Loucy (cell line): ENCODE measurements around the gene ACADVL.

Experiments
- H2AFZ ChIP-seq: fragments of 200-600 bp; sonication (generic); 2 replicates; pipeline ENCODE4 v1.6.0; 2016; ENCODE audit warnings: antibody characterized with exemption, mild to moderate bottlenecking, low read length, moderate library complexity
- H3F3A ChIP-seq: fragments of 200-600 bp; 2 replicates; pipeline ENCODE4 v1.6.0; 2016; ENCODE audit warnings: antibody characterized with exemption, low read depth, mild to moderate bottlenecking
- H3K27me3 ChIP-seq: fragments of 200-600 bp; sonication (generic); 2 replicates; pipeline ENCODE4 v1.6.1; 2014; ENCODE audit warnings: low read length, mild to moderate bottlenecking; ENCODE audit not compliant: insufficient read depth, poor library complexity, severe bottlenecking
- H3K36me3 ChIP-seq: fragments of 200-600 bp; sonication (generic); 2 replicates; pipeline ENCODE4 v1.6.1; 2016; ENCODE audit warnings: low read length; ENCODE audit not compliant: insufficient read depth
- H3K4me1 ChIP-seq: fragments of 200-600 bp; sonication (generic); 2 replicates; pipeline ENCODE4 v1.5.1; 2014; ENCODE audit warnings: low read length, mild to moderate bottlenecking; ENCODE audit not compliant: insufficient read depth, poor library complexity, severe bottlenecking
- H3K4me2 ChIP-seq: fragments of 200-600 bp; sonication (generic); 2 replicates; pipeline ENCODE4 v1.6.0; 2014; ENCODE audit warnings: antibody characterized with exemption, low read length, low read depth, mild to moderate bottlenecking; ENCODE audit not compliant: poor library complexity, severe bottlenecking
- H3K4me3 ChIP-seq: fragments of 200-600 bp; sonication (generic); 2 replicates; pipeline ENCODE4 v1.5.1; 2014; ENCODE audit warnings: low read length, mild to moderate bottlenecking, mixed read lengths; ENCODE audit not compliant: poor library complexity, severe bottlenecking
- H3K79me2 ChIP-seq: fragments of 200-600 bp; sonication (generic); 2 replicates; pipeline ENCODE4 v1.6.1; 2014; ENCODE audit warnings: low read length; ENCODE audit not compliant: insufficient read depth
- H3K9ac ChIP-seq: fragments of 200-600 bp; sonication (generic); 2 replicates; pipeline ENCODE4 v1.6.0; 2014; ENCODE audit warnings: mild to moderate bottlenecking, low read depth, low read length, moderate library complexity; ENCODE audit not compliant: poor library complexity, severe bottlenecking
- H3K9me2 ChIP-seq: fragments of 200-600 bp; sonication (generic); replicated peaks from 2 replicates; pipeline ENCODE4 v1.6.1; 2016; ENCODE audit warnings: low read depth, low read length, mixed read lengths
- H3K9me3 ChIP-seq: fragments of 200-600 bp; sonication (generic); 2 replicates; pipeline ENCODE4 v1.6.1; 2014; ENCODE audit warnings: mild to moderate bottlenecking, antibody characterized with exemption, low read length, low read depth; ENCODE audit not compliant: insufficient read depth
- H4K20me1 ChIP-seq: fragments of 200-600 bp; sonication (generic); 2 replicates; pipeline ENCODE4 v1.6.0; 2014; ENCODE audit warnings: antibody characterized with exemption, low read length, mild to moderate bottlenecking; ENCODE audit not compliant: insufficient read depth, poor library complexity, severe bottlenecking
- EZH2phosphoT487 ChIP-seq: fragments of 200-600 bp; IDR thresholded peaks from 2 replicates; pipeline ENCODE4 v1.6.1; 2018; ENCODE audit warnings: antibody characterized with exemption, mild to moderate bottlenecking, moderate library complexity, borderline replicate concordance
- TF ChIP-seq, protein P1 (sequence below): fragments of 200-600 bp; sonication (generic); conservative IDR thresholded peaks from 2 replicates; pipeline ENCODE4 v1.5.1; 2014; ENCODE audit warnings: mild to moderate bottlenecking, antibody characterized with exemption, low read length

ACADVL gene

DNA sequence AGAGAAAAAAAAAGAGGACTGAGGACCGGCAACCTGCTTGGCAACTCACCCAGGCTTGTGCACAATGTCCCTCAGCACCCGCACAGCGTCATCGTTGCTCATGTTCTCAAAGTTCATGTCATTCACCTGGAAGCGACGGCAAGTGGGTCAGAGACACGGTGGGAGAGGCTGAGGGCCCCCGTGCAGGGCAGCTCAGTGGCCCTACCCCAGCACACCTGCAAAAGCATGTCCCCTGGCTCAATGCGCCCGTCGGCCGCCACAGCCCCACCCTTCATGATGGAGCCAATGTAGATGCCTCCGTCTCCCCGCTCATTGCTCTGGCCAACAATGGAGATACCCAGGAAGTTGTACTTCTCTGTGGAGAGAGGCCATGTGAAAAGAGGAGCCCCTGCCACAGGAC is 9.2 kb downstream of the ACADVL start:
- Histone ChIP-seq H3K9me3 (no peaks in the 10 kb centered on the region), H3F3A (no peaks in the 10 kb centered on the region), H3K27me3 (no peaks in the 10 kb centered on the region), H3K79me2 (peaks cover 54% of the 10 kb centered on the region), H3K4me1 (peaks cover 17% of the 10 kb centered on the region), H4K20me1 (peaks cover 15% of the 10 kb centered on the region), H3K4me3 (no peak overlapping the region), H2AFZ (no peak overlapping the region), H3K9me2 (no peaks in the 10 kb centered on the region), H3K9ac (no peak overlapping the region), H3K4me2 (no peak overlapping the region), H3K36me3 (peaks cover 46% of the 10 kb centered on the region; the same call in 1 of the 2 replicates)
- TF ChIP-seq EZH2phosphoT487 = no peak
- TF ChIP-seq, protein P1, sequence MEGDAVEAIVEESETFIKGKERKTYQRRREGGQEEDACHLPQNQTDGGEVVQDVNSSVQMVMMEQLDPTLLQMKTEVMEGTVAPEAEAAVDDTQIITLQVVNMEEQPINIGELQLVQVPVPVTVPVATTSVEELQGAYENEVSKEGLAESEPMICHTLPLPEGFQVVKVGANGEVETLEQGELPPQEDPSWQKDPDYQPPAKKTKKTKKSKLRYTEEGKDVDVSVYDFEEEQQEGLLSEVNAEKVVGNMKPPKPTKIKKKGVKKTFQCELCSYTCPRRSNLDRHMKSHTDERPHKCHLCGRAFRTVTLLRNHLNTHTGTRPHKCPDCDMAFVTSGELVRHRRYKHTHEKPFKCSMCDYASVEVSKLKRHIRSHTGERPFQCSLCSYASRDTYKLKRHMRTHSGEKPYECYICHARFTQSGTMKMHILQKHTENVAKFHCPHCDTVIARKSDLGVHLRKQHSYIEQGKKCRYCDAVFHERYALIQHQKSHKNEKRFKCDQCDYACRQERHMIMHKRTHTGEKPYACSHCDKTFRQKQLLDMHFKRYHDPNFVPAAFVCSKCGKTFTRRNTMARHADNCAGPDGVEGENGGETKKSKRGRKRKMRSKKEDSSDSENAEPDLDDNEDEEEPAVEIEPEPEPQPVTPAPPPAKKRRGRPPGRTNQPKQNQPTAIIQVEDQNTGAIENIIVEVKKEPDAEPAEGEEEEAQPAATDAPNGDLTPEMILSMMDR = no peak

DNA sequence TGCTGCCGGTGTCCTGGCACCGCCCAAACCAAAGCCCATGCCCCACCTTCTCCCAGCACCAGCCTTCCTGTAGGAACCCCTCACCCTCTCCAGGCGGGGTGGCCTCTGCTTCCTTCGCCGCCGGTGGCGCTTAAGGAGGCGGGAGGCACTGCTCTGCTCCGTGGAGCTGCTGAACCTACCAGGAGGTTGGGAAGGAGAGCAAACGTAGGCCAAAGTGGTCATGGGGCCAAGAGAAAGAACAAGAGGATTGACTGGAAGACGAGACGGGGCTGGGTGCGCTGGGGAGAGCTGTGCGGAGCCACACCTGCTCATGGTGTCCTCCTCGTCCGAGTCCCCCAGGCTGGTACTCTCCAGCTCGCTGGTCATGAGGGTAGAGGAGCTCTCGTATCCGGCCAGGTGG is 9.8 kb downstream of the ACADVL start:
- H3K4me1 ChIP-seq = peaks cover 17% of the 10 kb centered on the region
- H3K36me3 ChIP-seq = peaks cover 42% of the 10 kb centered on the region; the same call in 1 of the 2 replicates
- H3K4me3 ChIP-seq = no peak overlapping the region
- H3K9me3 ChIP-seq = no peaks in the 10 kb centered on the region
- H2AFZ ChIP-seq = no peak overlapping the region
- no peaks in the 10 kb centered on the region for H3K9me2 ChIP-seq
- no peaks in the 10 kb centered on the region for H3F3A ChIP-seq
- TF ChIP-seq, protein P1 = no peak
- TF ChIP-seq EZH2phosphoT487 = no peak
- H3K79me2 ChIP-seq = peaks cover 58% of the 10 kb centered on the region
- H3K9ac ChIP-seq = no peak overlapping the region
- no peak overlapping the region for H3K4me2 ChIP-seq
- no peaks in the 10 kb centered on the region for H3K27me3 ChIP-seq
- H4K20me1 ChIP-seq = peaks cover 15% of the 10 kb centered on the region

DNA sequence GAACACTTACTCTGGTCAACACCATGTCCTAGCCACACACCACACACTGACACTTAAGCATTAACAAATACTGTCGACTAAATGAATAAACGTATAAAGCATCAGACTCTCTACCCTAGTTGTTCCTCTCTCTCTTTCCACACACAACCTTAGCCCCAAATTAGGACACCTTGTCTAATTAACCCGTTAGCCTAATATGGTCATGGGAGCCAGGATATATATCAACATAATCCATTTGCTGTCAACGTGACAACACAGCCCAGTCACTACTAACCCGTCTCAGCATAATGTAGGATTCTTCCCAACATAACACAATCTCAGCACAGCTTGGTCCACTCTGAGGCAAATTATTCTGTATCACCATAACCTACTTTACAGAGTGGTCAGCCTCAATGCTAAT is 12.4 kb downstream of the ACADVL start:
- TF ChIP-seq, protein P1 = no peak
- no peak for TF ChIP-seq EZH2phosphoT487
- H4K20me1 ChIP-seq = peaks cover 40% of the 10 kb centered on the region
- H3K36me3 ChIP-seq = peaks cover 48% of the 10 kb centered on the region; the same call in 1 of the 2 replicates
- H3K79me2 ChIP-seq = peaks cover 78% of the 10 kb centered on the region
- H3K4me2 ChIP-seq = peak overlapping the region; percentile 98
- no peak overlapping the region for H2AFZ ChIP-seq
- H3K9me2 ChIP-seq = no peaks in the 10 kb centered on the region
- peaks cover 9% of the 10 kb centered on the region for H3F3A ChIP-seq
- peak overlapping the region; percentile 99 for H3K9ac ChIP-seq
- H3K4me3 ChIP-seq = peak overlapping the region; percentile 100
- no peaks in the 10 kb centered on the region for H3K27me3 ChIP-seq
- peaks cover 27% of the 10 kb centered on the region for H3K4me1 ChIP-seq
- H3K9me3 ChIP-seq = no peaks in the 10 kb centered on the region
